Measurements from ENCODE around the gene RBX1.

GRCh38 chr22:41003066-41003465 is 51.9 kb downstream of the RBX1 start:
- TF ChIP-seq CTCF (conservative IDR thresholded peaks at IDR 0.05; ENCODE audit: low read depth in 2 of 2): no peak
- TF ChIP-seq JUNB (IDR thresholded peaks at IDR 0.05; ENCODE audit: unreplicated experiment): no peak
- TF ChIP-seq POLR2AphosphoS5 (IDR thresholded peaks at IDR 0.05; ENCODE audit: low read depth): no peak
- no peak for TF ChIP-seq REST (IDR thresholded peaks at IDR 0.05; ENCODE audit: unreplicated experiment)
- no peak for TF ChIP-seq ZNF462 (CRISPR knock-in tag; IDR thresholded peaks at IDR 0.05)
- TF ChIP-seq ETS1 (IDR thresholded peaks at IDR 0.05): no peak
